HUES6 (cell line): ENCODE results near the gene CATSPER3.

Experiments used
- H3K27ac ChIP-seq: 2 replicates; pipeline ENCODE4 v1.7.0; 2013; ENCODE audit warnings: low read depth, mild to moderate bottlenecking, low read length, inconsistent platforms
- H3K27me3 ChIP-seq: 2 replicates; pipeline ENCODE4 v1.6.1; 2013; ENCODE audit warnings: low read length; ENCODE audit not compliant: control insufficient read depth, insufficient read depth
- H3K36me3 ChIP-seq: 2 replicates; pipeline ENCODE4 v1.6.1; 2013; ENCODE audit warnings: low read length; ENCODE audit not compliant: control insufficient read depth, insufficient read depth
- H3K4me1 ChIP-seq: 2 replicates; pipeline ENCODE4 v1.6.1; 2013; ENCODE audit warnings: low read length; ENCODE audit not compliant: control insufficient read depth, insufficient read depth
- H3K4me3 ChIP-seq: 2 replicates; pipeline ENCODE4 v1.5.1; 2013; ENCODE audit warnings: low read depth, low read length
- H3K9ac ChIP-seq: one replicate; pipeline ENCODE4 v1.6.1; 2013; ENCODE audit warnings: mild to moderate bottlenecking, low read length
- H3K9me3 ChIP-seq: 2 replicates; pipeline ENCODE4 v1.6.1; 2013; ENCODE audit warnings: low read depth, low read length; ENCODE audit not compliant: control insufficient read depth, insufficient read depth

The CATSPER3 gene

DNA sequence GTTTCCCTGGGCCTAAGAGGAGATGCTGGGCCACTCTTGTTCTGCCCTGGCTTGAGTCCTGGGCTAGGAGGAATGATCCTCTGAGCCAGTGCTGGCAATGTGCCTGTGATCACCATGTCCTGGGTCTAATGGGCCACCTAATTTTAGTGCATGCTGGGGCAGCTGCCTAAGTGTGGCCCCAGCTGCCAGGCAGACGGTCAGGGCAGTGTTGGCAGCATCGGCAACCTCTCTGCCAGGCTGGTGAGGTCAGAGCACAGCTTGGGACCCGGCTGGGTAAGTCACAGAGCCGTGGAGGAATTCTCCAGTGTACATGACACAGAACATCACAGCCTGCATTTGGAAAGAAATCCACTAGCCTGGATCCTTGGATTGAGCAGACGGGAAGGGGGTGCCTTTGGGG is 87.7 kb downstream of the CATSPER3 start:
- H3K4me1 ChIP-seq = no peaks in the 10 kb centered on the region
- H3K9ac ChIP-seq = no peak overlapping the region
- peaks cover 68% of the 10 kb centered on the region for H3K27me3 ChIP-seq
- H3K4me3 ChIP-seq = no peak overlapping the region
- no peaks in the 10 kb centered on the region for H3K9me3 ChIP-seq
- H3K27ac ChIP-seq = no peak overlapping the region
- no peaks in the 10 kb centered on the region for H3K36me3 ChIP-seq

DNA sequence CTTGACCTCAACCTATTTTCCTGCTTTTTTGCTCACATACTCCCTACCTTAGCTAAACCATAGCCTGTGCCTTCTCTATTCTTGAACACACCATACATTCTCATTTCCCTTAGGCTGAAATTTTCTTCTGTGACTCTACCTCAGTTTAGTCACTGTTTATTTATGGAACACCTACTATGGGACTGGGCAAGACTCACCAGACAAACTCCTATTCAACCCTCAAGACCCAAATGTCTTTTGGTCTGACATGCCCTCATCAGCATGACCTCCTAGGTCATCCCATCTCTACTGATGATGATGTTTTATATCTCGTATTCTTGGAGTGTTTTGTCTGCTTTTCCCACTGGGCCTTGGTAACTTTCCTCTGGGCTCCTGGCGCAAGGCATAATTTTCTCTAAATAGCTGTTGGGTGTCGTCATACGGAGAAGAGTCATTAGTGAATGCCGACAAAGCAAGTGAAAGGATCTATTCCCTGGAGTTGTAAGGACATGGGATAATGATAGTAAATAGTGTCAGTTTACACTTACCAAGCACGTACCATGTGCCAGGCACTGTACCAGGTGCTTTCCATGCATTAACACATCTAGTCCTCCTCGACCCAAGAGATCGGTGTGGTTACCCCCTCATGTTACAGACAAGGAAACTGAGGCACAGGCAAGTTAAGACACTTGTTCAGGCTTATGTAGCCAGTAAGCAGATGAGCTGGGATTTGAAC is 88.8 kb downstream of the CATSPER3 start:
- Histone ChIP-seq H3K4me3 (no peak overlapping the region), H3K27ac (no peak overlapping the region), H3K9ac (no peak overlapping the region), H3K9me3 (no peaks in the 10 kb centered on the region), H3K27me3 (peaks cover 58% of the 10 kb centered on the region), H3K4me1 (no peaks in the 10 kb centered on the region), H3K36me3 (no peaks in the 10 kb centered on the region)

DNA sequence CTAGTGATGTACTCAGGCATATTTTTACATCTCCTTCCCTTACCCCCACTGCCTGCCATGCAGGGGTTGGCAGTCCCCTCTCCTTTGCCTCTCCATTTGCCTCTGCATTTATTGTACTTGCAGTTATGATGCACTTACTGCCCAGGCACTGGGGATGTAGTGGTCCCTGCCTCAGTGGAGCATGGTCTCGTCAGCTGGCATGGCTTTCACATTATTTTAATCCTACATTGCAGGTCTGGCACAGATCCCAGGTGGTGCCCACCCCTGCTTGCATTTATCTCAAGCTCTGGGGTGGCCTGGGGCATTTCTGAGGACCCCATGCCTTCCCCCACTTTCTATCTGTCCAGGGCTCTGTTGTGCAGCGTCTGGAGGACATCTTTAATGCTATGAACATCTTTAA is 89.5 kb downstream of the CATSPER3 start:
- Histone ChIP-seq H3K27ac (no peak overlapping the region), H3K9ac (no peak overlapping the region), H3K4me3 (no peak overlapping the region), H3K27me3 (peaks cover 50% of the 10 kb centered on the region), H3K9me3 (no peaks in the 10 kb centered on the region), H3K36me3 (no peaks in the 10 kb centered on the region), H3K4me1 (no peaks in the 10 kb centered on the region)

DNA sequence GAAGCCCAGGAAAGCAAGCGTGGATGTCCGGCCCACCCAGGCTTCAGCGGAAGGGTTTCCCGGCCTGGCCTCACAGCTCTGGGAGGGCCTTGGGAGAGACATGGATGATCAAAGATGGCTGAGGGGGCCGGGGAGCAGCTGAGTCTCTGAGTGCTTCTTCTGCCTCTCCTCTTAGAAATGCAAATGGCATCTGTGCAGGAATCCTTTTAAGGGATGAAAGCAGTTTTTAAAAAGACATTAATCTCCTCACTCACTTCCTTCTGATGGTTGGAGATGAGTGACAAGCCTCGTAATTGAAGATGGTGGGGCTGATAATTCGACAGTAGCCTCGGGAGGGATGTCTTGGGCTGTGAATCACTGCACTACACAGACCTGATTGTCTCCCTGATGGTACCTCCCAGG is 90.6 kb downstream of the CATSPER3 start:
- H3K36me3 ChIP-seq = no peaks in the 10 kb centered on the region
- no peaks in the 10 kb centered on the region for H3K9me3 ChIP-seq
- no peak overlapping the region for H3K27ac ChIP-seq
- no peaks in the 10 kb centered on the region for H3K4me1 ChIP-seq
- no peak overlapping the region for H3K4me3 ChIP-seq
- peaks cover 39% of the 10 kb centered on the region for H3K27me3 ChIP-seq
- H3K9ac ChIP-seq = no peak overlapping the region

DNA sequence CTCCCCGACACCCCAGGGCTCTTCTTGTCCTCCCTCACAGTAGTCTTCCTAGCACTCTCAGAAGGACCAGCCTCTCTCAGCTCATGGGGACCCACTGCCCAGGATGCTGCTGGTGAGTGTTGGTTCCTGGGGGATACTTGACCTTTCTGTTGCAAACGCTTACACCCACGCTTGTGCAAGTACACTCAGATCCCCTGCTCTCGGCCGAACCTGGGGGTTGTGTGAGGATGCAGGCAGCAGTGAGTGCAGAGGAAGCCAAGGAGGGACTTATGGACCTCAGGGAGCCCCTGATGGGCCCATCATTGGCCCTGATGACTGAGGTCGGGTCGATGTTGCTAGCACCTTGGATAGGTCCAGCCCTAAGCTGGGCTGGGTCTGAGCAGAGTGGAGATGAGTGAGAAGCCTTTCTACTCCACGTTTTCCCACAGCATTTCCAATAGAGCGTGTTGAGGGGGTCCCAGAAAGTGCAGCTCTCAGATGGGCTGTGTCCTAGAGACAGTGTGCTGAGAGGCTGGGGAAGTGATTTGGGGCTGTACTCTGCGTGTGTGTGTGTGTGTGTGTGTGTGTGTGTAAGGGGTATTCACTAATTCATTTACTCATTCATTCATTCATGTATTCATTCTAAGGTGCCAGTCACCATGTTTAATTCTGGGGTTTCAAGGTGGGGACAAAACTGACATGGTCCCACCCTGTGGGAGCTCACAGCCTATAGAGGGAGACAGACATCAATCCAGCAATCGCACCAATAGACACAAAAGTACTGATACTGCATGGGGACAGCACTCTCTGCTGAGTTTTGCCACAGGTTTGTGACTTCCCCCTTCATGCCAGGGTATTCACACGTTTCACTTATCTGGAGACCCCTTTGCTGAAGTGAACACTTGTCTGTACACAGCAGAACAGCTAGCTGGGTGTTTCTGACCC is 91.6 kb downstream of the CATSPER3 start:
- H3K9me3 ChIP-seq = no peaks in the 10 kb centered on the region
- H3K27ac ChIP-seq = no peak overlapping the region
- H3K27me3 ChIP-seq = peaks cover 30% of the 10 kb centered on the region
- no peak overlapping the region for H3K9ac ChIP-seq
- H3K4me3 ChIP-seq = no peak overlapping the region
- no peaks in the 10 kb centered on the region; the same call in 1 of the 2 replicates for H3K4me1 ChIP-seq
- no peaks in the 10 kb centered on the region for H3K36me3 ChIP-seq

DNA sequence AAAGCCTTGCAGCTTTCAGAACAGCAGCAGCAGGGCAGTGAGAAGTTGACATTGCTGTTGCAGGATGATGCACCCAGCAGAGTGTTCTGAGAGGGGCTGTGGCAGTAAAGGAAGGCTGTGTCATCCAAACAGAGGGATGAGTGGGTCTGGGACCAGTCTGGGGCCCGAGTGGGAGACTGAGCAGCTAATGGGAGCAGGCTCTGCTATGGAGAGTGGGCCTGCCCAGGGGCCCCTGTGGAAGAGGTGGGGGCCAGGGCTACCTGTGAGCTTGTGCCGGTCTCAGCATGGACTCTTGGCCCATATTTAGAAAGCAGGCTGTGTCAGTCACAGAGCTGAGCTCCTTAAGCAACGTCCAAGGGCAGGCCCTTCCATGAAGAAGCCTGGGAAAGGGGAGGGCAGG is 92.3 kb downstream of the CATSPER3 start:
- Histone ChIP-seq H3K4me1 (no peaks in the 10 kb centered on the region; the same call in 1 of the 2 replicates), H3K27me3 (peaks cover 25% of the 10 kb centered on the region), H3K9me3 (no peaks in the 10 kb centered on the region), H3K9ac (no peak overlapping the region), H3K27ac (no peak overlapping the region), H3K36me3 (no peaks in the 10 kb centered on the region), H3K4me3 (no peak overlapping the region)

DNA sequence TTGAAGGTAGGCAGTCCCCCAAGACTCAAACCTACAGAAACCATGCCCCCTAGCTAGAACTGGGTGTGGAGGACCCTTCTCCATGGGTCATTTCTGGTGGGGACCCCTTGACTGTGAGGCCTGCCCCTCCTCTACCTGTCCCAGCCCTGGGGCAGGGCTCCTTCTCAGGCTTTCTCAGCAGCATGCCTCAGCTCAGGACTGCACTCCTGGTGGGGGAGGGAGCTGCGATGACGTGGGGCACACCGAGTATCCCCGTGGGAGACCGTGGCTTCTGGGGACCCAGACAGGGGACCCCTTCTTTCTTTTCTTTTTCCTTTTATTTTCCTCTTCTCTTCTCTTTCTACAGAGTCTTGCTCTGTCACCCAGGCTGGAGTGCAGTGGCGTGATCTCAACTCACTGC is 93.3 kb downstream of the CATSPER3 start:
- H3K4me1 ChIP-seq = no peaks in the 10 kb centered on the region; the same call in 1 of the 2 replicates
- no peaks in the 10 kb centered on the region for H3K9me3 ChIP-seq
- H3K36me3 ChIP-seq = no peaks in the 10 kb centered on the region
- no peak overlapping the region for H3K27ac ChIP-seq
- H3K27me3 ChIP-seq = peaks cover 17% of the 10 kb centered on the region
- H3K4me3 ChIP-seq = no peak overlapping the region
- H3K9ac ChIP-seq = no peak overlapping the region
